ENCODE measurements around the gene TMEM131L.

Gene TMEM131L

DNA sequence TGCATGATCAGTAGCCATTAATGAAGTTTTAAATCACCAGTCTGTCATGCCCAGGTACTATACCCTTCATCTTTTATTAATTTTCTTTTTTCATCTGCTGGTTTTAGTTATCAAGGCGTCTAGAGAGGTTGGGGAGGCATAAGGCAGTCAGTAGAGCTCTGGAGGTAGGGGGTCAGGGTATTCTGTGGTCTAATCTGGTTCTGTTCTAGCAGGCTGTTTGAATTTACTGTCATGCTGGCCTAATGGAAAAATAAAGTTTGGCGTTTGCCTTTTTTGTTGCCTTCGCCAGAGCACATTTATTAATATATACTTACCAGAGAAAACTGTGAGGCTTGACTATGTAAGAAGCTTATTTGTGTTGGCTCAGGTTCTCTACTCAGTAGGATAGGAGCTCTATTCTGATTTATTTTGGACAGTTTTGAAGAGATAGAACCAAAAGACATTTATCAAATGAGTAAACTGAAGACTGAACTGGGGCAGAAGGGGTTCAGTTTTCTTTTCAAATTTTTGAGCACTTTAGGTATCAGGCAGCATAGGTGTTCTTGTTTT is 46.9 kb downstream of the TMEM131L start:
- Histone ChIP-seq H3K9ac (ENCODE audit: low read depth, low read length, poor library complexity, severe bottlenecking) (no peak overlapping the region), H3K9me3 (ENCODE audit: insufficient read depth, low read depth, low read length) (no peaks in the 10 kb centered on the region), H3K36me3 (ENCODE audit: insufficient read depth, low read length) (peaks cover 59% of the 10 kb centered on the region), H3F3A (ENCODE audit: low read depth) (no peaks in the 10 kb centered on the region), H2AFZ (ENCODE audit: low read length) (no peak overlapping the region), H3K9me2 (replicated peaks; ENCODE audit: low read depth, low read length) (no peaks in the 10 kb centered on the region), H3K4me1 (ENCODE audit: insufficient read depth, low read length, poor library complexity, severe bottlenecking) (peaks cover 12% of the 10 kb centered on the region), H3K4me2 (ENCODE audit: low read depth, low read length, poor library complexity, severe bottlenecking) (no peak overlapping the region), H4K20me1 (ENCODE audit: insufficient read depth, low read length, poor library complexity, severe bottlenecking) (peaks cover 72% of the 10 kb centered on the region), H3K4me3 (ENCODE audit: low read length, poor library complexity, severe bottlenecking) (no peak overlapping the region), H3K27me3 (ENCODE audit: insufficient read depth, low read length, poor library complexity, severe bottlenecking) (no peaks in the 10 kb centered on the region), H3K79me2 (ENCODE audit: insufficient read depth, low read length) (peaks cover 99% of the 10 kb centered on the region)
- TF ChIP-seq, protein P1, sequence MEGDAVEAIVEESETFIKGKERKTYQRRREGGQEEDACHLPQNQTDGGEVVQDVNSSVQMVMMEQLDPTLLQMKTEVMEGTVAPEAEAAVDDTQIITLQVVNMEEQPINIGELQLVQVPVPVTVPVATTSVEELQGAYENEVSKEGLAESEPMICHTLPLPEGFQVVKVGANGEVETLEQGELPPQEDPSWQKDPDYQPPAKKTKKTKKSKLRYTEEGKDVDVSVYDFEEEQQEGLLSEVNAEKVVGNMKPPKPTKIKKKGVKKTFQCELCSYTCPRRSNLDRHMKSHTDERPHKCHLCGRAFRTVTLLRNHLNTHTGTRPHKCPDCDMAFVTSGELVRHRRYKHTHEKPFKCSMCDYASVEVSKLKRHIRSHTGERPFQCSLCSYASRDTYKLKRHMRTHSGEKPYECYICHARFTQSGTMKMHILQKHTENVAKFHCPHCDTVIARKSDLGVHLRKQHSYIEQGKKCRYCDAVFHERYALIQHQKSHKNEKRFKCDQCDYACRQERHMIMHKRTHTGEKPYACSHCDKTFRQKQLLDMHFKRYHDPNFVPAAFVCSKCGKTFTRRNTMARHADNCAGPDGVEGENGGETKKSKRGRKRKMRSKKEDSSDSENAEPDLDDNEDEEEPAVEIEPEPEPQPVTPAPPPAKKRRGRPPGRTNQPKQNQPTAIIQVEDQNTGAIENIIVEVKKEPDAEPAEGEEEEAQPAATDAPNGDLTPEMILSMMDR (conservative IDR thresholded peaks at IDR 0.05; ENCODE audit: low read length) = no peak
- TF ChIP-seq EZH2phosphoT487 (IDR thresholded peaks at IDR 0.05; ENCODE audit: borderline replicate concordance) = no peak

DNA sequence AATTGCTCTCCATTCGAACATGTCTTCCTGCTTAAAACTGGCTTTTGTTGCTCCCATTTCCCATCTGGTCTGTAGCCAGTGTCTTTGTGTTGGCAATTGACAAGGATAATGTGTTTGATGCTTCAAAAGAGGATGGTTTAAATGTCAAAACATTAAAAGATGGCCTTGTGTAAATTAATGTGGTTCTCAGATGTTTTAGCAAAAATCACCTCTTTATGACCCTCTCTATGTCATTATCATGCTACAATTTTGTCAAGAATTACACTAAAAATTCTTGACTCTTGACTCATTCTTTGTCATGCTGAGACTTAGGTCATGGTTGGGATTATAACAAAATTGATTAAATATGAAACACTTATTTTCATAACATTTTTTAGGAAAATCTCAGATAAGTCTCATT is 47.4 kb downstream of the TMEM131L start:
- H3K9me3 ChIP-seq (ENCODE audit: insufficient read depth, low read depth, low read length) = no peaks in the 10 kb centered on the region

DNA sequence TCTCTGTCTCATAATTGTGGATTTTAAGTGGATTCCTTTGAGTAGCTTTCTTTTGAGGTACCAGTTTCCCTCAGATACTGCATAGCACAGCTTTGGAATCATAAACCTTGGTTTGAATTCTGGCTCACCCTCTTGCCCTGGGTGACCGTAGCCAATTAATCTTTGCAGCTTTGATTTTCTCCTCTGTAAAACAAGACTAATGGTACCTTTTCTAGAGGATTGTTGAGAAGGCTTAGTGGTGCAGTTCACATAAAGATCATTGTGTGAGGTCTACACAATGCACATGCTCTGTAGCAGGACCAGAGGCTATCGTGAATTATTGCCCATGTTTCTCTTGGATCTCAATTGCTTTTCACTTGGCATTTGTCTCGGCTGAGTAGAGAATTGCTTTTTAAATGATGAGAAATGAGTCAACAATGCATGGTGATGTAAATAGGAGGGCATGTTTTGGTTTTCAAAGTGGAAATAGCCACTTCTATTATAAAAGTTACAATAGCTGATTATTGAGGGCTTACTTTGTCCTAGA is 47.9 kb downstream of the TMEM131L start:
- H3K79me2 ChIP-seq (ENCODE audit: insufficient read depth, low read length) = peaks cover 99% of the 10 kb centered on the region
- no peak overlapping the region for H2AFZ ChIP-seq (ENCODE audit: low read length)
- H3K9me3 ChIP-seq (ENCODE audit: insufficient read depth, low read depth, low read length) = no peaks in the 10 kb centered on the region
- TF ChIP-seq, protein P1 (conservative IDR thresholded peaks at IDR 0.05; ENCODE audit: low read length) = no peak
- no peak for TF ChIP-seq EZH2phosphoT487 (IDR thresholded peaks at IDR 0.05; ENCODE audit: borderline replicate concordance)
- peaks cover 59% of the 10 kb centered on the region for H3K36me3 ChIP-seq (ENCODE audit: insufficient read depth, low read length)
- H3K9ac ChIP-seq (ENCODE audit: low read depth, low read length, poor library complexity, severe bottlenecking) = no peak overlapping the region
- no peak overlapping the region for H3K4me2 ChIP-seq (ENCODE audit: low read depth, low read length, poor library complexity, severe bottlenecking)
- H4K20me1 ChIP-seq (ENCODE audit: insufficient read depth, low read length, poor library complexity, severe bottlenecking) = peaks cover 79% of the 10 kb centered on the region
- no peak overlapping the region for H3K4me3 ChIP-seq (ENCODE audit: low read length, poor library complexity, severe bottlenecking)
- peaks cover 12% of the 10 kb centered on the region for H3K4me1 ChIP-seq (ENCODE audit: insufficient read depth, low read length, poor library complexity, severe bottlenecking)
- H3K9me2 ChIP-seq (replicated peaks; ENCODE audit: low read depth, low read length) = no peaks in the 10 kb centered on the region
- H3F3A ChIP-seq (ENCODE audit: low read depth) = no peaks in the 10 kb centered on the region
- no peaks in the 10 kb centered on the region for H3K27me3 ChIP-seq (ENCODE audit: insufficient read depth, low read length, poor library complexity, severe bottlenecking)

More for the DNA sequence above, 47.4 kb downstream of the TMEM131L start:
- peaks cover 12% of the 10 kb centered on the region for H3K4me1 ChIP-seq (ENCODE audit: insufficient read depth, low read length, poor library complexity, severe bottlenecking)
- no peaks in the 10 kb centered on the region for H3K9me2 ChIP-seq (replicated peaks; ENCODE audit: low read depth, low read length)
- no peak overlapping the region for H3K4me3 ChIP-seq (ENCODE audit: low read length, poor library complexity, severe bottlenecking)
- peaks cover 75% of the 10 kb centered on the region for H4K20me1 ChIP-seq (ENCODE audit: insufficient read depth, low read length, poor library complexity, severe bottlenecking)
- H3K4me2 ChIP-seq (ENCODE audit: low read depth, low read length, poor library complexity, severe bottlenecking) = no peak overlapping the region
- no peak overlapping the region for H3K9ac ChIP-seq (ENCODE audit: low read depth, low read length, poor library complexity, severe bottlenecking)
- peaks cover 99% of the 10 kb centered on the region for H3K79me2 ChIP-seq (ENCODE audit: insufficient read depth, low read length)
- H3F3A ChIP-seq (ENCODE audit: low read depth) = no peaks in the 10 kb centered on the region
- peaks cover 59% of the 10 kb centered on the region for H3K36me3 ChIP-seq (ENCODE audit: insufficient read depth, low read length)
- H3K27me3 ChIP-seq (ENCODE audit: insufficient read depth, low read length, poor library complexity, severe bottlenecking) = no peaks in the 10 kb centered on the region
- no peak overlapping the region for H2AFZ ChIP-seq (ENCODE audit: low read length)
- TF ChIP-seq, protein P1 (conservative IDR thresholded peaks at IDR 0.05; ENCODE audit: low read length) = no peak
- TF ChIP-seq EZH2phosphoT487 (IDR thresholded peaks at IDR 0.05; ENCODE audit: borderline replicate concordance) = no peak
